GM19193 (cell line): ENCODE results near the gene PHF21A.

ENCODE experiments used
- POLR2A ChIP-seq: IDR thresholded peaks from 4 replicates; pipeline ENCODE4 v1.6.1; 2011; ENCODE audit not compliant: insufficient read depth, insufficient read length; ENCODE audit errors: extremely low read depth

The PHF21A gene

GRCh38 chr11:45906096-45906682 is 215.1 kb downstream of the PHF21A start:
- TF ChIP-seq POLR2A, result no peak

- no peak for TF ChIP-seq POLR2A
Measured at GRCh38 chr11:45905095-45905494, 216.2 kb downstream of the PHF21A start.

- TF ChIP-seq POLR2A, result no peak
Measured at GRCh38 chr11:45904309-45904915, 216.8 kb downstream of the PHF21A start.

GRCh38 chr11:45902452-45903380 is 218.5 kb downstream of the PHF21A start:
- no peak for TF ChIP-seq POLR2A

- TF ChIP-seq POLR2A, result no peak
Measured at GRCh38 chr11:45901626-45902025, 219.6 kb downstream of the PHF21A start.

- no peak for TF ChIP-seq POLR2A
Measured at GRCh38 chr11:45900916-45901617, 220.2 kb downstream of the PHF21A start.

GRCh38 chr11:45899448-45900174 is 221.6 kb downstream of the PHF21A start:
- no peak for TF ChIP-seq POLR2A

- TF ChIP-seq POLR2A, result no peak
Measured at GRCh38 chr11:45899086-45899447, 222.2 kb downstream of the PHF21A start.

GRCh38 chr11:45897556-45897955 is 223.7 kb downstream of the PHF21A start:
- no peak for TF ChIP-seq POLR2A

- no peak for TF ChIP-seq POLR2A
Measured at GRCh38 chr11:45896422-45896984, 224.8 kb downstream of the PHF21A start.

- no peak for TF ChIP-seq POLR2A
Measured at GRCh38 chr11:45895553-45896259, 225.5 kb downstream of the PHF21A start.

- no peak for TF ChIP-seq POLR2A
Measured at GRCh38 chr11:45894555-45895247, 226.6 kb downstream of the PHF21A start.

- TF ChIP-seq POLR2A, result no peak
Measured at GRCh38 chr11:45892856-45893255, 228.4 kb downstream of the PHF21A start.

GRCh38 chr11:45890886-45891550 is 230.2 kb downstream of the PHF21A start:
- TF ChIP-seq POLR2A, result no peak
